HEK293 (cell line): ENCODE results near the gene YIPF1.

Experiments used
- CTCF ChIA-PET: fragments of 350-600 bp; formaldehyde crosslinking; extraction: SDS; loops from one replicate; lab custom pipeline; 2021; ENCODE audit warnings: antibody characterized with exemption; lab: Yijun Ruan, JAX
- POLR2A ChIA-PET: fragments of 300-600 bp; formaldehyde crosslinking; extraction: SDS; loops from one replicate; lab custom pipeline; 2020; ENCODE audit warnings: antibody characterized with exemption, inconsistent platforms; lab: Yijun Ruan, JAX
- H3K27ac ChIP-seq: fragments of 200-500 bp; sonication (Bioruptor generic); 2 replicates; pipeline ENCODE4 v1.5.1; 2014; ENCODE audit warnings: low read depth, low read length, control low read depth, inconsistent platforms; ENCODE audit errors: extremely low read depth
- H3K36me3 ChIP-seq, 2 experiments: fragments of 200-500 bp in 1 of 2; sonication (Bioruptor generic) in 1 of 2; 1 replicate in 1 of 2; 2 replicates in 1 of 2; pipeline ENCODE4 v1.5.1; 2014 to 2017; ENCODE audit warnings: inconsistent platforms in 2 of 2, low read length in 2 of 2; ENCODE audit not compliant: control insufficient read depth in 2 of 2, insufficient read depth in 1 of 2
- H3K4me1 ChIP-seq: fragments of 200-500 bp; sonication (Bioruptor generic); 2 replicates; pipeline ENCODE4 v1.5.1; 2014; ENCODE audit warnings: mild to moderate bottlenecking, low read length, inconsistent platforms; ENCODE audit not compliant: control insufficient read depth, insufficient read depth
- H3K4me3 ChIP-seq: 2 replicates; pipeline ENCODE4 v1.5.1; 2011; ENCODE audit warnings: low read depth, mild to moderate bottlenecking, control low read depth, low read length, moderate library complexity
- H3K9me3 ChIP-seq: fragments of 200-500 bp; sonication (Bioruptor generic); 2 replicates; pipeline ENCODE4 v1.5.1; 2014; ENCODE audit warnings: low read depth, low read length, inconsistent platforms; ENCODE audit not compliant: control insufficient read depth, insufficient read depth
- EGR2 ChIP-seq: fragments of 450-650 bp; formaldehyde crosslinking; IDR thresholded peaks from 2 replicates; pipeline ENCODE4 v1.5.1; 2016; ENCODE audit warnings: low read depth, missing biosample characterization, missing genetic modification characterization
- GLI2 ChIP-seq: fragments of 450-650 bp; formaldehyde crosslinking; IDR thresholded peaks from 2 replicates; pipeline ENCODE4; 2017; ENCODE audit warnings: missing biosample characterization, missing genetic modification characterization, low read depth, borderline replicate concordance
- GLIS2 ChIP-seq: fragments of 450-650 bp; formaldehyde crosslinking; IDR thresholded peaks from 2 replicates; pipeline ENCODE4 v1.5.1; 2016; ENCODE audit warnings: missing biosample characterization, missing genetic modification characterization
- HOXD13 ChIP-seq: sonication (generic); formaldehyde crosslinking; IDR thresholded peaks from 2 replicates; pipeline ENCODE4 v1.8.0; 2022; ENCODE audit warnings: missing genetic modification reagents, borderline replicate concordance
- MEIS1 ChIP-seq: sonication (generic); formaldehyde crosslinking; IDR thresholded peaks from 2 replicates; pipeline ENCODE4 v1.8.1; 2022; ENCODE audit warnings: missing genetic modification reagents, mild to moderate bottlenecking, borderline replicate concordance
- YY2 ChIP-seq: fragments of 450-650 bp; formaldehyde crosslinking; IDR thresholded peaks from 2 replicates; pipeline ENCODE4 v1.5.1; 2016; ENCODE audit warnings: missing biosample characterization, missing genetic modification characterization
- ZIC2 ChIP-seq: fragments of 450-650 bp; formaldehyde crosslinking; IDR thresholded peaks from 2 replicates; pipeline ENCODE4 v1.5.1; 2016; ENCODE audit warnings: missing biosample characterization, missing genetic modification characterization
- ZNF138 ChIP-seq: fragments of 450-650 bp; formaldehyde crosslinking; IDR thresholded peaks from 2 replicates; pipeline ENCODE4 v1.5.1; 2016; ENCODE audit warnings: missing biosample characterization, missing genetic modification characterization, borderline replicate concordance
- ZNF16 ChIP-seq: fragments of 450-650 bp; formaldehyde crosslinking; IDR thresholded peaks from 2 replicates; pipeline ENCODE4 v1.5.1; 2016; ENCODE audit warnings: low read depth, missing biosample characterization, missing genetic modification characterization
- ZNF18 ChIP-seq: fragments of 450-650 bp; formaldehyde crosslinking; IDR thresholded peaks from 2 replicates; pipeline ENCODE4 v1.5.1; 2016; ENCODE audit warnings: missing biosample characterization, missing genetic modification characterization
- ZNF184 ChIP-seq: fragments of 450-650 bp; IDR thresholded peaks from 2 replicates; pipeline ENCODE4 v1.5.1; 2018; ENCODE audit warnings: missing biosample characterization, mild to moderate bottlenecking, missing genetic modification characterization
- ZNF274 ChIP-seq, 2 experiments: fragments of 200-500 bp in 1 of 2; fragments of 450-650 bp in 1 of 2; sonication (Bioruptor generic) in 1 of 2; formaldehyde crosslinking in 1 of 2; IDR thresholded peaks; 2 replicates each; pipeline versions ENCODE4 v1.5.1 to v1.6.1; 2014 to 2016; ENCODE audit warnings: borderline replicate concordance in 1 of 2, inconsistent platforms in 1 of 2, low read length in 1 of 2, missing biosample characterization in 1 of 2, missing genetic modification characterization in 1 of 2
- ZNF518A ChIP-seq: fragments of 450-650 bp; formaldehyde crosslinking; conservative IDR thresholded peaks from 2 replicates; pipeline ENCODE4 v1.5.1; 2016; ENCODE audit warnings: low read depth, missing biosample characterization, missing genetic modification characterization
- ZNF548 ChIP-seq: fragments of 450-650 bp; formaldehyde crosslinking; IDR thresholded peaks from 2 replicates; pipeline ENCODE4 v1.5.1; 2016; ENCODE audit warnings: missing biosample characterization, missing genetic modification characterization
- ZNF600 ChIP-seq: fragments of 450-650 bp; formaldehyde crosslinking; IDR thresholded peaks from 2 replicates; pipeline ENCODE4 v1.5.1; 2016; ENCODE audit warnings: missing biosample characterization, missing genetic modification characterization
- ZNF639 ChIP-seq: fragments of 450-650 bp; formaldehyde crosslinking; IDR thresholded peaks from 2 replicates; pipeline ENCODE4 v1.5.1; 2016; ENCODE audit warnings: missing biosample characterization, missing genetic modification characterization
- ZNF76 ChIP-seq: fragments of 450-650 bp; formaldehyde crosslinking; IDR thresholded peaks from 2 replicates; pipeline ENCODE4; 2016; ENCODE audit warnings: low read depth, missing biosample characterization, missing genetic modification characterization, borderline replicate concordance
- ZNF776 ChIP-seq: fragments of 450-650 bp; formaldehyde crosslinking; IDR thresholded peaks from 2 replicates; pipeline ENCODE4 v1.5.0; 2017; ENCODE audit warnings: missing biosample characterization, missing genetic modification characterization, borderline replicate concordance
- ZSCAN4 ChIP-seq: fragments of 450-650 bp; formaldehyde crosslinking; IDR thresholded peaks from 2 replicates; pipeline ENCODE4 v1.5.1; 2017; ENCODE audit warnings: missing biosample characterization, missing genetic modification characterization

The YIPF1 gene

GRCh38 chr1:53871773-53872484 lies 17.7 kb downstream of the YIPF1 start:
- POLR2A ChIA-PET, result no interaction called here
- Histone ChIP-seq H3K4me1 (no peaks in the 10 kb centered on the region), H3K9me3 (no peaks in the 10 kb centered on the region), H3K36me3 (peaks cover 11 to 69% of the 10 kb centered on the region in 2 experiments; a peak in 2 of 3 replicates), H3K27ac (no peak overlapping the region), H3K4me3 (no peak overlapping the region)
- TF ChIP-seq HOXD13 (CRISPR knock-in tag) (no peak), ZSCAN4 (tag by site-specific recombination) (peak; percentile 45; the same call in 1 of the 2 replicates)
- CTCF ChIA-PET, result interaction anchor here (0.6 to 6.2 kb wide), 7 partner anchors 10 to 940 kb away, joined by 3 to 58 read pairs (median 5); no protein-coding TSS in a partner anchor

GRCh38 chr1:53871221-53871620 lies 18.4 kb downstream of the YIPF1 start:
- no peaks in the 10 kb centered on the region for H3K9me3 ChIP-seq
- CTCF ChIA-PET, result interaction anchor here (0.6 to 6.2 kb wide), 8 partner anchors 9 to 940 kb away, joined by 3 to 58 read pairs (median 4); no protein-coding TSS in a partner anchor
- no peak for TF ChIP-seq ZNF518A (tag by site-specific recombination)
- TF ChIP-seq GLI2, result no peak
- no peak for TF ChIP-seq ZNF18
- TF ChIP-seq ZNF639 (tag by site-specific recombination), result no peak
- TF ChIP-seq GLIS2 (tag by site-specific recombination), result no peak
- no peaks in the 10 kb centered on the region for H3K4me1 ChIP-seq
- POLR2A ChIA-PET, result no interaction called here
- H3K27ac ChIP-seq, result no peak overlapping the region
- peaks cover 11 to 69% of the 10 kb centered on the region in 2 experiments; a peak in 2 of 3 replicates for H3K36me3 ChIP-seq
- H3K4me3 ChIP-seq, result no peak overlapping the region

GRCh38 chr1:53869454-53870117 lies 20.0 kb downstream of the YIPF1 start:
- POLR2A ChIA-PET, result interaction anchor here (0.7 kb wide), 2 partner anchors 48 to 76 kb away, joined by 3 to 5 read pairs; no protein-coding TSS in a partner anchor
- Histone ChIP-seq H3K27ac (no peak overlapping the region), H3K36me3 (peaks cover 11 to 66% of the 10 kb centered on the region in 2 experiments; a peak in 2 of 3 replicates), H3K4me1 (no peaks in the 10 kb centered on the region), H3K9me3 (no peaks in the 10 kb centered on the region), H3K4me3 (no peak overlapping the region)
- CTCF ChIA-PET, result interaction anchor here (0.5 to 6.2 kb wide), 9 partner anchors 9 to 201 kb away, joined by 3 to 58 read pairs (median 4); no protein-coding TSS in a partner anchor
- no peak for TF ChIP-seq ZNF16 (tag by site-specific recombination)
- no peak for TF ChIP-seq ZNF776 (tag by site-specific recombination)
- no peak for TF ChIP-seq ZNF548
- no peak for TF ChIP-seq YY2 (tag by site-specific recombination)
- no peak for TF ChIP-seq EGR2 (tag by site-specific recombination)
- no peak for TF ChIP-seq ZIC2 (tag by site-specific recombination)
- TF ChIP-seq MEIS1, result no peak
- TF ChIP-seq ZNF184 (tag by site-specific recombination), result no peak
- TF ChIP-seq ZNF138 (tag by site-specific recombination), result no peak
- no peak for TF ChIP-seq ZNF600 (tag by site-specific recombination)
- TF ChIP-seq ZNF274 (IDR thresholded peaks at IDR 0.05; ENCODE audit: low read length), result no peak
- TF ChIP-seq ZNF274 (tag by site-specific recombination; IDR thresholded peaks at IDR 0.05; ENCODE audit: borderline replicate concordance), result no peak
- no peak for TF ChIP-seq ZNF76 (tag by site-specific recombination)
